Fibroblast of mammary gland (primary cell): ENCODE data around the gene ATP2C2.
"Not testable (repeated sequence)": the region's sequence is repeated elsewhere in the genome, so short reads cannot be mapped to it uniquely, and the experiment has no call there.

Source experiments
- DNase-seq: peaks from one replicate; pipeline ENCODE4 v3.0.0-alpha.2; 2010; ENCODE audit warnings: low read depth
- H3K4me3 ChIP-seq: 2 replicates; pipeline ENCODE4 v1.5.1; 2011; ENCODE audit warnings: low read depth, mild to moderate bottlenecking, low read length, moderate library complexity; ENCODE audit not compliant: control insufficient read depth
- TF ChIP-seq, protein P1 (sequence below): conservative IDR thresholded peaks from 2 replicates; pipeline ENCODE4 v1.5.1; 2011; ENCODE audit warnings: low read depth, low read length, inconsistent platforms; ENCODE audit not compliant: control insufficient read depth, insufficient read depth

ATP2C2 gene

DNA sequence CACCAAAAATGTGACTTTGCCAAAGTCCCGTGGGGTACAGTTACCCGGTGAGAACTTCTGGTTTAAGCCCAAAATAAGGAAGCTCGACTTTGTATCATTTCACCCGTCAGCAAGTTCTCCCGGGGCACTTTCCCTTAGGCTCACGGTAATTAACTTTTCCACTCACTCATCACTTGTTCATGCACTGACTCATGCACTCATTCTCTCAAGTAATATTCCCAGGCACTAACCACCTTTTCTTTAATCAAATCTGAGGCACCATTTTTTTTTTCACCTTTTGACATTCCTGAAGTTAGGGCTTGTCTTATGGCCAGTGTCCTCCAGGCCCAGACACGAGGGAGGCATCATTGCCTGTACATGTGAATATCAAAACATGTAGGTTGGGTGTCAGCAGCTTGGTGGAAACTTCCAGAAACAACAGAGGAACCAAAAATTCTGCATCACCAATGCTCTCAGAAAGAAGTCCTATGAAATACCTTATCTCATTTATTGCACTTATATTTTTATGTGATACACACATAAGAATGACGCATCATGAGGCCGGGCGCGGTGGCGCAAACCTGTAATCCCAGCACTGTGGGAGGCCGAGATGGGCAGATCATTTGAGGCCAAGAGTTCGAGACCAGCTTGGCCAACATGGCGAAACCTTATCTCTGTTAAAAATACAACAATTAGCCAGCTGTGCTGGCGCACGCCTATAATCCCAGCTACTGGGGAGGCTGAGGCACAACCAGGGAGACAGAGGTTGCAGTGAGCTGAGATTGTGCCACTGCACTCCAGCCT lies 36.1 kb upstream of the ATP2C2 start:
- TF ChIP-seq, protein P1, sequence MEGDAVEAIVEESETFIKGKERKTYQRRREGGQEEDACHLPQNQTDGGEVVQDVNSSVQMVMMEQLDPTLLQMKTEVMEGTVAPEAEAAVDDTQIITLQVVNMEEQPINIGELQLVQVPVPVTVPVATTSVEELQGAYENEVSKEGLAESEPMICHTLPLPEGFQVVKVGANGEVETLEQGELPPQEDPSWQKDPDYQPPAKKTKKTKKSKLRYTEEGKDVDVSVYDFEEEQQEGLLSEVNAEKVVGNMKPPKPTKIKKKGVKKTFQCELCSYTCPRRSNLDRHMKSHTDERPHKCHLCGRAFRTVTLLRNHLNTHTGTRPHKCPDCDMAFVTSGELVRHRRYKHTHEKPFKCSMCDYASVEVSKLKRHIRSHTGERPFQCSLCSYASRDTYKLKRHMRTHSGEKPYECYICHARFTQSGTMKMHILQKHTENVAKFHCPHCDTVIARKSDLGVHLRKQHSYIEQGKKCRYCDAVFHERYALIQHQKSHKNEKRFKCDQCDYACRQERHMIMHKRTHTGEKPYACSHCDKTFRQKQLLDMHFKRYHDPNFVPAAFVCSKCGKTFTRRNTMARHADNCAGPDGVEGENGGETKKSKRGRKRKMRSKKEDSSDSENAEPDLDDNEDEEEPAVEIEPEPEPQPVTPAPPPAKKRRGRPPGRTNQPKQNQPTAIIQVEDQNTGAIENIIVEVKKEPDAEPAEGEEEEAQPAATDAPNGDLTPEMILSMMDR, result no peak
- DNase-seq, result peak; percentile 12
- H3K4me3 ChIP-seq, result no peak overlapping the region

DNA sequence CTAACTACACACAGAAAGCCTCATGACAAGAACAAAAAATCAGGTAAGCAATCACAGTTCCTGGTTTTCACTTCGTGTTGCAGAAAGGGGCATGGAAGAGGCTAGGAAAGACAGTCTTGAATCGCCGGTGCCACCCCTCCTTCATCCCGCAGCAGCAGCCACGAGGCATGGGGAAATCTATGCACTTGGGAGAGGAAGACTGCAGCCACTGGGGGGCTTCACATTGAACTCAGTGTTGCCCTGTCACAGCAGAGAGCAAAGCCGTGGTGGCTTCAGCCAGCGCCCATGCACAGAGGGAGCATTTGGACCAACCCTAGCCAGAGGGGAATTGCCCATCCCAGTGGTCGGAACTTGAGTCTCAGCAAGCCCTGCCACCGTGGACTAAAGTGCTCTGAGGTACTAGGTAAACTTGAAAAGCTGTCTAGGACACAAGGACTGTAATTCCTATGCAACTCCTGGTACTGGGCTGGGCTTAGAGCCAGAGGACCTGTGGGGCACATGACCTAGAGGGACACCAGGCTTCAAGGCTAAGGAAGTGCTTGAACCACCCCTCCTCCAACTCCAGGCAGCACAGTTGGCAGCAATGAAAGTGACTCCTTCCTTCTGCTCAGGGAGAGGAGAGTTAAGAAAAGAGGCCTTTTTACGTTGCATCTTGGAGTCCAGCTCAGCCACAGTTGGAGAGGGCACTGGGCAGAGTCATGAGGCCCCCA lies 35.2 kb upstream of the ATP2C2 start:
- TF ChIP-seq, protein P1, result no peak
- H3K4me3 ChIP-seq, result no peak overlapping the region
- DNase-seq, result no peak

DNA sequence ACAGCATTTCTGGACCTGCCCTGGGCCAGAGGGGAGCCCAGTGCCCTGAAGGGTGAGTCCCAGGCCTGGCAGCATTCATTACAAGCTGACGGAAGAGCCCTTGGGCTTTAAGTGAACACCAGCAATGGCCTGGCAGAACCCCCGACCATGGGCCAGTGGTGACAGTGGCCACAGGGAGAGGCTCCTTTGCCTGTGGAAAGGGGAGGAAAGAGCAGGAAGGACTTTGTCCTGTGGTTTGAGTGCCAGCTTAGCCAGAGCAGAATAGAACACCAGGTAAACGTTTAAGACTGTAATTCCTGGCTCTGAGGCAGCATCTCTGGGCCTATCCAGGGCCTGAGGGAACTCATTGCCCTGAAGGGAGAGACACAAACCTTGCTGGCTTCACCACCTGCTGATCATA lies 34.3 kb upstream of the ATP2C2 start:
- no peak overlapping the region for H3K4me3 ChIP-seq
- DNase-seq, result no peak
- TF ChIP-seq, protein P1, result no peak

DNA sequence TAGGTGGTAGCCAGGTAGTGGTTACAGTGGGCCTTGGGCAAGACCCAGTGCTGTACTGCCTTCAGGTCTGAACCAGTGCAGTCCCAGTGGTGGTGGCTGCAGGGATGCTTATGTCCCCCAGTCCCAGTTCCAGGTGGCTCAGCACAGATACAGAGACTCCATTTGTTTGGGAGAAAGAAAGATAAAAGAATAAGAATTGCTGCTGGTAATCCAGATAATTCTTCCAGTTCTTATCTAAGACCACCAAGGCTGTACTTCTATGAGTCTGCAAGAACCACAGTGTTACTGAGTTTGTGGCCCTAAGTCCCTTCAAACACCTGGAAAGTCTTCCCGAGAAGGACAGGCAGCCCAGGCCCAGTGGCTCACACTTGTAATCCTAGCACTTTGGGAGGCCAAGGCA lies 33.9 kb upstream of the ATP2C2 start:
- TF ChIP-seq, protein P1, result no peak
- no peak overlapping the region for H3K4me3 ChIP-seq
- no peak for DNase-seq

DNA sequence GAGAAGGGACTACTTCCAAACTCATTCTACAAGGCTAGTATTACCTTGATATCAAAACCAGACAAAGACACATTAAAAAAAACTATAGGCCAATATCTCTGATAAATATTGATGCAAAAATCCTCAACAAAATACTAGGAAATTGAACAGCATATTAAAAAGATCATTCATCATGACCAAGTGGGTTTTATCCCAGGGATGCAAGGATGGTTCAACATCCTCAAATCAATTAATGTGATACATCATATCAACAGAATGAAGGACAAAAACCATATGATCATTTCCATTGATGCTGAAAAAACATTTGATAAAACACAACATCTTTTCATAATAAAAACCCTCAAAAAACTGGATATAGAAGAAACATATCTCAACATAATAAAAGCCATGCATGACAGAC lies 31.1 kb upstream of the ATP2C2 start:
- DNase-seq, result not testable (repeated sequence)

DNA sequence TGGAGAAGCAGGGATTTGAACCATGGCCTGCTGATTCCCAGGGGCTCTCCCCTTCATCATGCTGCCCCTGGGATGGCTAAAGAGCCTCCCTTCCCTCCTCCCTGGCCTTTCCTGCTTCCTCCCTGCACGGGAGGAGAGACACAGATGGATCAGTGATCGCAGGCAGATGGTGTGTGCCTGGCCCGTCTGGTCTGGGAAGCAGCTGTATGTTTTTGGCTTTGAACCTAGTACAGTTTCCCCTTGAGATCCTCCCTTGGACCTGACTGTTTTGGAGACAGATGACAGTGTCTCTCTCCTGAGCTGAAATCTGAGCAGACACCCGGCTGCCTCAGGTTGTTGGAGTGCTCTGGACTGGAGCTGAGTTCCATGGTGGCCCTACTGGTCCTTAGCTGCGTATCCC lies 29.0 kb upstream of the ATP2C2 start:
- TF ChIP-seq, protein P1, result no peak
- DNase-seq, result no peak
- no peak overlapping the region for H3K4me3 ChIP-seq

More for the DNA sequence above, 31.1 kb upstream of the ATP2C2 start:
- H3K4me3 ChIP-seq, result not testable (repeated sequence)

DNA sequence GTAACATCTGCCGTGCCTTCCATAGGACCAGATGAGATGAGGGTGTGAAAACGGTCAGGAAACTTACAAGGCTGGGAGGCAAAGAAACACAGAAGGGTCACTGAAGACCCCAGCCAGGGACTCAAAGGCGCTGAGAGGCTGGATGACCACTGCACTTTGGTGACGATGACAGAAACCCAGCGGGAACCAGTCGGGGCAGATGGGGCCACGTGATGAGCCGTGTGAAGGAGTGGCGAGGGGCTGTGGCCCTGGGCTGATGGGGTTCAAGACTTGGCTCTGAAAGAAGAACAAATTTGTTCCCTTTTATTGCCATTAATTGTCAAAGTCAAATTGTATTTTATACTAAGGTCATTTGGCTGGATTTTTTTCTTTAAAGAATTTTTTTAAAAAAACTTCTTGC lies 28.6 kb upstream of the ATP2C2 start:
- no peak for DNase-seq
- no peak overlapping the region for H3K4me3 ChIP-seq
- TF ChIP-seq, protein P1, result no peak
